ENCODE results near the gene HIRIP3. TPM values are rescaled to one million over a fixed set of nuclear protein-coding genes. Genes with fewer than 3 reads are reported as not detected.

HIRIP3 gene
- total and polyA plus RNA-seq, 2 of the 13 experiments (the other 11 are each of a cell fraction or from before 2014, with no cell fraction given): 12.6 to 17.2 TPM

DNA sequence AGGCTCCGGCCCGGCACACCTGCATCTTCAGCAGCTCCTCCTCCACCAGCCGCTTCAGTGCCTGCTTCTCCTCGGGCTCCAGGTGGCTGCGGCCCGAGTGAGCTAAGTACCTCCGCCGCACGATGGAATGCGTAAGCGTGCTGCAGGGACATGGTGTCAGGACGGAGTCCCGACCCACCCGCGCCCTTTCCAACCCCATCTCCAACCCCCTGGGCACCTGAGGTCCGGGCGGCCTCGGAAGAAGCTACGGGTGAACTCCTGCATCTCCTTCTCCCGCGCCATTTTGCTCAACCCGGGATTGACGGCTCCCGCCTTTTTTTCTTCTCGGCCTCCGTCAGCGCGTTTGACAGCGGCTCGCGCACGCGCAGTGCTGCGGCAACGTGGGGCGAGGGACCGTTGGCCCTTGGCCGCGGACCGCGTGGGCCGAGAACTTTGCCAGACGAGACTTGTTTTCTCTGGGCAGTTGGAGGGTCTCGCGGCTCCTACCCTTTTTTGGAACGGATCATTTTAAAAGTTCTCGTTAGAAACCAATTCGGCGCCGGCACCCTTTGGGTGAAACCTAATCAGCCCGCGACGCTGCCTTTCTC, at the start of gene HIRIP3 (continued):
- TF ChIP-seq, protein P1, sequence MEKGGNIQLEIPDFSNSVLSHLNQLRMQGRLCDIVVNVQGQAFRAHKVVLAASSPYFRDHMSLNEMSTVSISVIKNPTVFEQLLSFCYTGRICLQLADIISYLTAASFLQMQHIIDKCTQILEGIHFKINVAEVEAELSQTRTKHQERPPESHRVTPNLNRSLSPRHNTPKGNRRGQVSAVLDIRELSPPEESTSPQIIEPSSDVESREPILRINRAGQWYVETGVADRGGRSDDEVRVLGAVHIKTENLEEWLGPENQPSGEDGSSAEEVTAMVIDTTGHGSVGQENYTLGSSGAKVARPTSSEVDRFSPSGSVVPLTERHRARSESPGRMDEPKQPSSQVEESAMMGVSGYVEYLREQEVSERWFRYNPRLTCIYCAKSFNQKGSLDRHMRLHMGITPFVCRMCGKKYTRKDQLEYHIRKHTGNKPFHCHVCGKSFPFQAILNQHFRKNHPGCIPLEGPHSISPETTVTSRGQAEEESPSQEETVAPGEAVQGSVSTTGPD (CRISPR knock-in tag; IDR thresholded peaks at IDR 0.05): peak; percentile 66; the same call in 1 of the 2 replicates
- TF ChIP-seq ZNF263 (CRISPR knock-in tag; IDR thresholded peaks at IDR 0.05): peak; percentile 67; the same call in 1 of the 2 replicates
- TF ChIP-seq, protein P2, sequence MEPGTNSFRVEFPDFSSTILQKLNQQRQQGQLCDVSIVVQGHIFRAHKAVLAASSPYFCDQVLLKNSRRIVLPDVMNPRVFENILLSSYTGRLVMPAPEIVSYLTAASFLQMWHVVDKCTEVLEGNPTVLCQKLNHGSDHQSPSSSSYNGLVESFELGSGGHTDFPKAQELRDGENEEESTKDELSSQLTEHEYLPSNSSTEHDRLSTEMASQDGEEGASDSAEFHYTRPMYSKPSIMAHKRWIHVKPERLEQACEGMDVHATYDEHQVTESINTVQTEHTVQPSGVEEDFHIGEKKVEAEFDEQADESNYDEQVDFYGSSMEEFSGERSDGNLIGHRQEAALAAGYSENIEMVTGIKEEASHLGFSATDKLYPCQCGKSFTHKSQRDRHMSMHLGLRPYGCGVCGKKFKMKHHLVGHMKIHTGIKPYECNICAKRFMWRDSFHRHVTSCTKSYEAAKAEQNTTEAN (CRISPR knock-in tag; conservative IDR thresholded peaks at IDR 0.05): 0 out of 2 replicates have a peak, but pooled peaks have one; percentile 38
- TF ChIP-seq, protein P3, sequence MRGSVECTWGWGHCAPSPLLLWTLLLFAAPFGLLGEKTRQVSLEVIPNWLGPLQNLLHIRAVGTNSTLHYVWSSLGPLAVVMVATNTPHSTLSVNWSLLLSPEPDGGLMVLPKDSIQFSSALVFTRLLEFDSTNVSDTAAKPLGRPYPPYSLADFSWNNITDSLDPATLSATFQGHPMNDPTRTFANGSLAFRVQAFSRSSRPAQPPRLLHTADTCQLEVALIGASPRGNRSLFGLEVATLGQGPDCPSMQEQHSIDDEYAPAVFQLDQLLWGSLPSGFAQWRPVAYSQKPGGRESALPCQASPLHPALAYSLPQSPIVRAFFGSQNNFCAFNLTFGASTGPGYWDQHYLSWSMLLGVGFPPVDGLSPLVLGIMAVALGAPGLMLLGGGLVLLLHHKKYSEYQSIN (CRISPR knock-in tag; IDR thresholded peaks at IDR 0.05; ENCODE audit: borderline replicate concordance): no peak
- TF ChIP-seq SNAPC2 (CRISPR knock-in tag; IDR thresholded peaks at IDR 0.05): peak; percentile 83; the same call in 1 of the 2 replicates
- TF ChIP-seq ZMYM2 (CRISPR knock-in tag; IDR thresholded peaks at IDR 0.05): peak; percentile 82
- TF ChIP-seq, protein P4, sequence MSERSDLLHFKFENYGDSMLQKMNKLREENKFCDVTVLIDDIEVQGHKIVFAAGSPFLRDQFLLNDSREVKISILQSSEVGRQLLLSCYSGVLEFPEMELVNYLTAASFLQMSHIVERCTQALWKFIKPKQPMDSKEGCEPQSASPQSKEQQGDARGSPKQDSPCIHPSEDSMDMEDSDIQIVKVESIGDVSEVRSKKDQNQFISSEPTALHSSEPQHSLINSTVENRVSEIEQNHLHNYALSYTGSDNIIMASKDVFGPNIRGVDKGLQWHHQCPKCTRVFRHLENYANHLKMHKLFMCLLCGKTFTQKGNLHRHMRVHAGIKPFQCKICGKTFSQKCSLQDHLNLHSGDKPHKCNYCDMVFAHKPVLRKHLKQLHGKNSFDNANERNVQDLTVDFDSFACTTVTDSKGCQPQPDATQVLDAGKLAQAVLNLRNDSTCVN (CRISPR knock-in tag; IDR thresholded peaks at IDR 0.05; ENCODE audit: borderline replicate concordance): no peak
- no peak for TF ChIP-seq ZNF143 (CRISPR knock-in tag; IDR thresholded peaks at IDR 0.05)
- TF ChIP-seq, protein P5, sequence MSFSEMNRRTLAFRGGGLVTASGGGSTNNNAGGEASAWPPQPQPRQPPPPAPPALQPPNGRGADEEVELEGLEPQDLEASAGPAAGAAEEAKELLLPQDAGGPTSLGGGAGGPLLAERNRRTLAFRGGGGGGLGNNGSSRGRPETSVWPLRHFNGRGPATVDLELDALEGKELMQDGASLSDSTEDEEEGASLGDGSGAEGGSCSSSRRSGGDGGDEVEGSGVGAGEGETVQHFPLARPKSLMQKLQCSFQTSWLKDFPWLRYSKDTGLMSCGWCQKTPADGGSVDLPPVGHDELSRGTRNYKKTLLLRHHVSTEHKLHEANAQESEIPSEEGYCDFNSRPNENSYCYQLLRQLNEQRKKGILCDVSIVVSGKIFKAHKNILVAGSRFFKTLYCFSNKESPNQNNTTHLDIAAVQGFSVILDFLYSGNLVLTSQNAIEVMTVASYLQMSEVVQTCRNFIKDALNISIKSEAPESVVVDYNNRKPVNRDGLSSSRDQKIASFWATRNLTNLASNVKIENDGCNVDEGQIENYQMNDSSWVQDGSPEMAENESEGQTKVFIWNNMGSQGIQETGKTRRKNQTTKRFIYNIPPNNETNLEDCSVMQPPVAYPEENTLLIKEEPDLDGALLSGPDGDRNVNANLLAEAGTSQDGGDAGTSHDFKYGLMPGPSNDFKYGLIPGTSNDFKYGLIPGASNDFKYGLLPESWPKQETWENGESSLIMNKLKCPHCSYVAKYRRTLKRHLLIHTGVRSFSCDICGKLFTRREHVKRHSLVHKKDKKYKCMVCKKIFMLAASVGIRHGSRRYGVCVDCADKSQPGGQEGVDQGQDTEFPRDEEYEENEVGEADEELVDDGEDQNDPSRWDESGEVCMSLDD (CRISPR knock-in tag; IDR thresholded peaks at IDR 0.05; ENCODE audit: borderline replicate concordance): peak; percentile 67; the same call in 1 of the 2 replicates
- TF ChIP-seq, protein P6, sequence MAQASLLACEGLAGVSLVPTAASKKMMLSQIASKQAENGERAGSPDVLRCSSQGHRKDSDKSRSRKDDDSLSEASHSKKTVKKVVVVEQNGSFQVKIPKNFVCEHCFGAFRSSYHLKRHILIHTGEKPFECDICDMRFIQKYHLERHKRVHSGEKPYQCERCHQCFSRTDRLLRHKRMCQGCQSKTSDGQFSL (CRISPR knock-in tag; IDR thresholded peaks at IDR 0.05): peak; percentile 35; the same call in 1 of the 2 replicates
- TF ChIP-seq ZNF33B (CRISPR knock-in tag; IDR thresholded peaks at IDR 0.05): 0 out of 2 replicates have a peak, but pooled peaks have one; percentile 23
- no peak for TF ChIP-seq ZNF678 (CRISPR knock-in tag; IDR thresholded peaks at IDR 0.05)
- TF ChIP-seq, protein P7, sequence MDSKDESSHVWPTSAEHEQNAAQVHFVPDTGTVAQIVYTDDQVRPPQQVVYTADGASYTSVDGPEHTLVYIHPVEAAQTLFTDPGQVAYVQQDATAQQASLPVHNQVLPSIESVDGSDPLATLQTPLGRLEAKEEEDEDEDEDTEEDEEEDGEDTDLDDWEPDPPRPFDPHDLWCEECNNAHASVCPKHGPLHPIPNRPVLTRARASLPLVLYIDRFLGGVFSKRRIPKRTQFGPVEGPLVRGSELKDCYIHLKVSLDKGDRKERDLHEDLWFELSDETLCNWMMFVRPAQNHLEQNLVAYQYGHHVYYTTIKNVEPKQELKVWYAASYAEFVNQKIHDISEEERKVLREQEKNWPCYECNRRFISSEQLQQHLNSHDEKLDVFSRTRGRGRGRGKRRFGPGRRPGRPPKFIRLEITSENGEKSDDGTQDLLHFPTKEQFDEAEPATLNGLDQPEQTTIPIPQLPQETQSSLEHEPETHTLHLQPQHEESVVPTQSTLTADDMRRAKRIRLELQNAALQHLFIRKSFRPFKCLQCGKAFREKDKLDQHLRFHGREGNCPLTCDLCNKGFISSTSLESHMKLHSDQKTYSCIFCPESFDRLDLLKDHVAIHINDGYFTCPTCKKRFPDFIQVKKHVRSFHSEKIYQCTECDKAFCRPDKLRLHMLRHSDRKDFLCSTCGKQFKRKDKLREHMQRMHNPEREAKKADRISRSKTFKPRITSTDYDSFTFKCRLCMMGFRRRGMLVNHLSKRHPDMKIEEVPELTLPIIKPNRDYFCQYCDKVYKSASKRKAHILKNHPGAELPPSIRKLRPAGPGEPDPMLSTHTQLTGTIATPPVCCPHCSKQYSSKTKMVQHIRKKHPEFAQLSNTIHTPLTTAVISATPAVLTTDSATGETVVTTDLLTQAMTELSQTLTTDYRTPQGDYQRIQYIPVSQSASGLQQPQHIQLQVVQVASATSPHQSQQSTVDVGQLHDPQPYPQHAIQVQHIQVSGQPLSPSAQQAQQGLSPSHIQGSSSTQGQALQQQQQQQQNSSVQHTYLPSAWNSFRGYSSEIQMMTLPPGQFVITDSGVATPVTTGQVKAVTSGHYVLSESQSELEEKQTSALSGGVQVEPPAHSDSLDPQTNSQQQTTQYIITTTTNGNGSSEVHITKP (CRISPR knock-in tag; IDR thresholded peaks at IDR 0.05; ENCODE audit: low read depth): no peak
- peak; percentile 57; the same call in 1 of the 2 replicates for TF ChIP-seq ZNF367 (CRISPR knock-in tag; IDR thresholded peaks at IDR 0.05; ENCODE audit: borderline replicate concordance)
- no peak for TF ChIP-seq JUN (CRISPR knock-in tag; IDR thresholded peaks at IDR 0.05)
- TF ChIP-seq TP53 (CRISPR knock-in tag; conservative IDR thresholded peaks at IDR 0.05): 0 out of 2 replicates have a peak, but pooled peaks have one; percentile 72

Data from HepG2 (cell line).